ENCODE results near the gene GLYATL1. TPM values are rescaled to one million over a fixed set of nuclear protein-coding genes. Genes with fewer than 3 reads are reported as not detected.

The GLYATL1 gene
- total and polyA plus RNA-seq, 10 of the 15 experiments (the other 5 are each of a cell fraction or from before 2014, with no cell fraction given): not detected

DNA sequence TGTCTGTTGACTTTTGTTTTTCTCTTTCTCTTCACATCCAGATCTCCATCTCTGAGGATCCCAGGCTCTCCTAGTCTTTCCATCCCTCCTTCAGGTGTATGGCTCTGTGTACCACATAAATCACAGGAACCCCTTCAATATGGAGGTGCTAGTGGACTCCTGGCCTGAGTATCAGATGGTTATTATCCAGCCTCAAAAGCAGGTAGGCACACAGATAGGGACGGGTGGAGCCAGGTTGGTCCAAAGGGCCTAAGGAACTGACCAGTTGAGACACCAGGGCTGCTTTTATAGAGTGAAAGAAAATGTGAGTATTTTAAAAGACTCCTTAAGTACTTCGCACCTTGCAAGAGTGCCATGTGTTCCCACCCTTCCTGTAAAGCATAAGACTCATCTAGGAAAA is 39.9 kb downstream of the GLYATL1 start:
- Histone ChIP-seq H3K4me2 (ENCODE audit: control insufficient read depth, insufficient read depth) (no peak overlapping the region), H3K4me1 (ENCODE audit: control insufficient read depth, insufficient read depth, low read length) (no peaks in the 10 kb centered on the region), H4K20me1 (ENCODE audit: control insufficient read depth, insufficient read depth) (no peaks in the 10 kb centered on the region), H3K9ac (ENCODE audit: control insufficient read depth, insufficient read depth, low read length) (no peak overlapping the region), H3K79me2 (ENCODE audit: control insufficient read depth, insufficient read depth, low read length) (no peaks in the 10 kb centered on the region), H3K27ac (ENCODE audit: control insufficient read depth, insufficient read depth) (no peak overlapping the region), H3K4me3 (no peak overlapping the region), H2AFZ (ENCODE audit: control insufficient read depth, low read depth, low read length) (no peak overlapping the region), H3K9me3 (replicated peaks; ENCODE audit: control insufficient read depth, insufficient read depth, low read length) (no peaks in the 10 kb centered on the region), H3K27me3 (replicated peaks in 1 of 2; ENCODE audit: control insufficient read depth in 2 of 2, insufficient read depth in 2 of 2, low read length in 1 of 2) (no peaks in the 10 kb centered on the region), H3K36me3 (ENCODE audit: control insufficient read depth in 2 of 2, insufficient read depth in 2 of 2, low read length in 1 of 2) (no peaks in the 10 kb centered on the region)
- RAD21 ChIA-PET (ENCODE audit: unreplicated experiment): no interaction called here
- POLR2A ChIA-PET: no interaction called here
- no peak for DNase-seq (ENCODE audit: low read depth, low spot score)
- in situ Hi-C loops (cut with MboI): no loop called here
- CTCF ChIA-PET: no interaction called here
- SMC1A ChIA-PET (ENCODE audit: uncharacterized antibody, unreplicated experiment): no interaction called here
- 57% methylated on average over 2 of the region's 2 CpGs for WGBS (ENCODE audit: insufficient coverage, insufficient replicate concordance, low lambda C conversion rate, missing lambda C conversion rate)
- TF ChIP-seq ZNF217 (IDR thresholded peaks at IDR 0.05) (no peak), BACH1 (IDR thresholded peaks at IDR 0.05; ENCODE audit: borderline replicate concordance) (no peak), SUZ12 (IDR thresholded peaks at IDR 0.05; ENCODE audit: unreplicated experiment) (no peak), CBX3 (IDR thresholded peaks at IDR 0.05; ENCODE audit: borderline replicate concordance, low read depth) (no peak), MYB (IDR thresholded peaks at IDR 0.05; ENCODE audit: borderline replicate concordance, low read depth, low read length) (no peak), CHD2 (IDR thresholded peaks at IDR 0.05; ENCODE audit: borderline replicate concordance, low read depth, low read length) (no peak), DPF2 (IDR thresholded peaks at IDR 0.05) (no peak), PAX8 (IDR thresholded peaks at IDR 0.05) (no peak), MTA2 (IDR thresholded peaks at IDR 0.05; ENCODE audit: low read depth) (no peak), NR2C2 (IDR thresholded peaks at IDR 0.05; ENCODE audit: borderline replicate concordance, control insufficient read depth, insufficient read length, low read depth) (no peak), ATF7 (IDR thresholded peaks at IDR 0.05; ENCODE audit: low read depth) (no peak), MEF2A (IDR thresholded peaks at IDR 0.05; ENCODE audit: insufficient read depth, low read depth, low read length) (no peak), EZH2 (IDR thresholded peaks at IDR 0.05; ENCODE audit: borderline replicate concordance, control insufficient read depth, low read depth, low read length) (no peak), MXI1 (IDR thresholded peaks at IDR 0.05; ENCODE audit: low read depth, low read length) (no peak)
- TF ChIP-seq, protein P1, sequence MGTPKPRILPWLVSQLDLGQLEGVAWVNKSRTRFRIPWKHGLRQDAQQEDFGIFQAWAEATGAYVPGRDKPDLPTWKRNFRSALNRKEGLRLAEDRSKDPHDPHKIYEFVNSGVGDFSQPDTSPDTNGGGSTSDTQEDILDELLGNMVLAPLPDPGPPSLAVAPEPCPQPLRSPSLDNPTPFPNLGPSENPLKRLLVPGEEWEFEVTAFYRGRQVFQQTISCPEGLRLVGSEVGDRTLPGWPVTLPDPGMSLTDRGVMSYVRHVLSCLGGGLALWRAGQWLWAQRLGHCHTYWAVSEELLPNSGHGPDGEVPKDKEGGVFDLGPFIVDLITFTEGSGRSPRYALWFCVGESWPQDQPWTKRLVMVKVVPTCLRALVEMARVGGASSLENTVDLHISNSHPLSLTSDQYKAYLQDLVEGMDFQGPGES (IDR thresholded peaks at IDR 0.05): no peak
- TF ChIP-seq, protein P2, sequence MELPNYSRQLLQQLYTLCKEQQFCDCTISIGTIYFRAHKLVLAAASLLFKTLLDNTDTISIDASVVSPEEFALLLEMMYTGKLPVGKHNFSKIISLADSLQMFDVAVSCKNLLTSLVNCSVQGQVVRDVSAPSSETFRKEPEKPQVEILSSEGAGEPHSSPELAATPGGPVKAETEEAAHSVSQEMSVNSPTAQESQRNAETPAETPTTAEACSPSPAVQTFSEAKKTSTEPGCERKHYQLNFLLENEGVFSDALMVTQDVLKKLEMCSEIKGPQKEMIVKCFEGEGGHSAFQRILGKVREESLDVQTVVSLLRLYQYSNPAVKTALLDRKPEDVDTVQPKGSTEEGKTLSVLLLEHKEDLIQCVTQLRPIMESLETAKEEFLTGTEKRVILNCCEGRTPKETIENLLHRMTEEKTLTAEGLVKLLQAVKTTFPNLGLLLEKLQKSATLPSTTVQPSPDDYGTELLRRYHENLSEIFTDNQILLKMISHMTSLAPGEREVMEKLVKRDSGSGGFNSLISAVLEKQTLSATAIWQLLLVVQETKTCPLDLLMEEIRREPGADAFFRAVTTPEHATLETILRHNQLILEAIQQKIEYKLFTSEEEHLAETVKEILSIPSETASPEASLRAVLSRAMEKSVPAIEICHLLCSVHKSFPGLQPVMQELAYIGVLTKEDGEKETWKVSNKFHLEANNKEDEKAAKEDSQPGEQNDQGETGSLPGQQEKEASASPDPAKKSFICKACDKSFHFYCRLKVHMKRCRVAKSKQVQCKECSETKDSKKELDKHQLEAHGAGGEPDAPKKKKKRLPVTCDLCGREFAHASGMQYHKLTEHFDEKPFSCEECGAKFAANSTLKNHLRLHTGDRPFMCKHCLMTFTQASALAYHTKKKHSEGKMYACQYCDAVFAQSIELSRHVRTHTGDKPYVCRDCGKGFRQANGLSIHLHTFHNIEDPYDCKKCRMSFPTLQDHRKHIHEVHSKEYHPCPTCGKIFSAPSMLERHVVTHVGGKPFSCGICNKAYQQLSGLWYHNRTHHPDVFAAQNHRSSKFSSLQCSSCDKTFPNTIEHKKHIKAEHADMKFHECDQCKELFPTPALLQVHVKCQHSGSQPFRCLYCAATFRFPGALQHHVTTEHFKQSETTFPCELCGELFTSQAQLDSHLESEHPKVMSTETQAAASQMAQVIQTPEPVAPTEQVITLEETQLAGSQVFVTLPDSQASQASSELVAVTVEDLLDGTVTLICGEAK (IDR thresholded peaks at IDR 0.05; ENCODE audit: borderline replicate concordance): no peak
- FAIRE-seq: no peak
- intact Hi-C loops (cut with micrococcal nuclease; ENCODE audit: unreplicated experiment): no loop called here
- no TSS peak for BruUV-seq (replicated peaks)
- no peak for ATAC-seq
